Raji (cell line): ENCODE measurements around the gene CCDC102A.

Source experiments
- POLR2A ChIP-seq: IDR thresholded peaks from 2 replicates; pipeline ENCODE4 v1.6.1; 2011; ENCODE audit warnings: low read depth, low read length, control low read depth; ENCODE audit not compliant: insufficient read depth

Gene CCDC102A

GRCh38 chr16:57507136-57508034 is 29.0 kb downstream of the CCDC102A start:
- no peak for TF ChIP-seq POLR2A

GRCh38 chr16:57505169-57505568 is 31.2 kb downstream of the CCDC102A start:
- TF ChIP-seq POLR2A, result no peak

- TF ChIP-seq POLR2A, result no peak
These were observed 31.9 kb downstream of the CCDC102A start for GRCh38 chr16:57504491-57504890.

GRCh38 chr16:57504001-57504400 is 32.4 kb downstream of the CCDC102A start:
- no peak for TF ChIP-seq POLR2A

- TF ChIP-seq POLR2A, result no peak
These were observed 33.0 kb downstream of the CCDC102A start for GRCh38 chr16:57503366-57503765.

GRCh38 chr16:57502048-57502775 is 34.2 kb downstream of the CCDC102A start:
- TF ChIP-seq POLR2A, result no peak

- no peak for TF ChIP-seq POLR2A
These were observed 34.9 kb downstream of the CCDC102A start for GRCh38 chr16:57501492-57501891.

GRCh38 chr16:57500578-57501111 is 35.7 kb downstream of the CCDC102A start:
- TF ChIP-seq POLR2A, result no peak

GRCh38 chr16:57498031-57498430 is 38.3 kb downstream of the CCDC102A start:
- no peak for TF ChIP-seq POLR2A

- no peak for TF ChIP-seq POLR2A
These were observed 39.2 kb downstream of the CCDC102A start for GRCh38 chr16:57497121-57497520.

- no peak for TF ChIP-seq POLR2A
These were observed 42.6 kb downstream of the CCDC102A start for GRCh38 chr16:57493767-57494166.

GRCh38 chr16:57489229-57489628 is 47.1 kb downstream of the CCDC102A start:
- TF ChIP-seq POLR2A, result no peak

- no peak for TF ChIP-seq POLR2A
These were observed 49.2 kb downstream of the CCDC102A start for GRCh38 chr16:57486858-57487834.
